HCT116 (cell line): ENCODE data around the gene ZNF546. TPM values are rescaled to one million over a fixed set of nuclear protein-coding genes. Genes with fewer than 3 reads are reported as not detected.

Source experiments
- ATAC-seq: fragments of 200-7000 bp; cut with Tn5 transposase; 2 replicates; pipeline ENCODE4 v1.9.1; 2020; ENCODE audit warnings: mild to moderate bottlenecking, moderate library complexity
- BruUV-seq: library from RNA; stranded (reverse); fragments of 400-500 nt; replicated peaks from 2 replicates; lab custom pipeline; 2021; lab: Mats Ljungman, UMichigan
- CTCF ChIA-PET: fragments of 300-600 bp; sonication (Branson Sonifier 250); formaldehyde crosslinking; loops from one replicate; lab custom pipeline; 2021; ENCODE audit warnings: antibody characterized with exemption; lab: Charles Lee
- POLR2A ChIA-PET: fragments of 300-600, 350-600 bp; sonication (Branson Sonifier 250); formaldehyde crosslinking; loops from one replicate; lab custom pipeline; 2021; ENCODE audit warnings: antibody characterized with exemption; lab: Charles Lee
- RAD21 ChIA-PET, 2 experiments: fragments of 300-600 bp; sonication (Branson Sonifier 250); formaldehyde crosslinking; loops; one replicate each; lab custom pipeline; 2023; ENCODE audit warnings: low total read pairs in 2 of 2; ENCODE audit not compliant: uncharacterized antibody in 2 of 2, unreplicated experiment in 2 of 2, low non-redundant PET in 1 of 2; lab: Charles Lee
- DNase-seq: peaks from one replicate; pipeline ENCODE4 v3.0.0-alpha.2; 2010; ENCODE audit warnings: low read depth, low spot score
- H2AFZ ChIP-seq: fragments of 200-600 bp; shearing (Covaris generic), sonication (generic); 2 replicates; pipeline ENCODE4 v1.6.1; 2017; ENCODE audit warnings: low read depth, mixed run types, mixed read lengths, antibody characterized with exemption, low read length; ENCODE audit not compliant: poor library complexity, severe bottlenecking
- H3K27ac ChIP-seq: 2 replicates; pipeline ENCODE4 v1.5.1; 2012; ENCODE audit warnings: low read depth, low read length
- H3K27me3 ChIP-seq: fragments of 200-600 bp; sonication (generic); 2 replicates; pipeline ENCODE4 v1.6.1; 2016; ENCODE audit warnings: mixed run types, low read length, mixed read lengths; ENCODE audit not compliant: insufficient read depth
- H3K36me3 ChIP-seq, 2 experiments: fragments of 200-500 bp in 1 of 2; fragments of 200-600 bp in 1 of 2; sonication (Bioruptor generic) in 1 of 2; sonication (generic) in 1 of 2; 2 replicates each; pipeline versions ENCODE4 v1.5.1 to v1.6.1; 2014 to 2016; ENCODE audit warnings: low read length in 2 of 2, inconsistent platforms in 1 of 2, mixed read lengths in 1 of 2, mixed run types in 1 of 2; ENCODE audit not compliant: insufficient read depth in 2 of 2, control insufficient read depth in 1 of 2
- H3K4me1 ChIP-seq, 2 experiments: fragments of 200-600 bp in 1 of 2; sonication (generic) in 1 of 2; 2 replicates each; pipeline versions ENCODE4 v1.5.1 to v1.6.1; 2012 to 2017; ENCODE audit warnings: low read length in 2 of 2, inconsistent platforms in 1 of 2, mild to moderate bottlenecking in 1 of 2, mixed read lengths in 1 of 2, mixed run types in 1 of 2, moderate library complexity in 1 of 2; ENCODE audit not compliant: insufficient read depth in 2 of 2, control insufficient read depth in 1 of 2
- H3K4me2 ChIP-seq: fragments of 200-600 bp; sonication (generic); 2 replicates; pipeline ENCODE4 v1.6.1; 2017; ENCODE audit warnings: mixed run types, low read length, mixed read lengths
- H3K4me3 ChIP-seq, 2 experiments: fragments of 200-600 bp in 1 of 2; sonication (generic) in 1 of 2; replicated peaks in 1 of 2; 2 replicates each; pipeline ENCODE4 v1.5.1; 2011 to 2016; ENCODE audit warnings: low read length in 2 of 2, control low read depth in 1 of 2, low read depth in 1 of 2, mild to moderate bottlenecking in 1 of 2, mixed read lengths in 1 of 2, mixed run types in 1 of 2
- H3K79me2 ChIP-seq: fragments of 200-600 bp; sonication (generic); 2 replicates; pipeline ENCODE4 v1.6.1; 2017; ENCODE audit warnings: mild to moderate bottlenecking, mixed run types, low read length, moderate library complexity, mixed read lengths; ENCODE audit not compliant: insufficient read depth
- H3K9ac ChIP-seq: fragments of 200-600 bp; sonication (generic); 2 replicates; pipeline ENCODE4 v1.6.1; 2016; ENCODE audit warnings: low read length, mixed read lengths
- H3K9me2 ChIP-seq: fragments of 200-600 bp; sonication (generic), shearing (Covaris generic); 2 replicates; pipeline ENCODE4 v1.6.1; 2017; ENCODE audit warnings: mixed run types, mild to moderate bottlenecking, moderate library complexity; ENCODE audit not compliant: insufficient read depth
- H3K9me3 ChIP-seq, 2 experiments: fragments of 200-500 bp in 1 of 2; fragments of 200-600 bp in 1 of 2; sonication (Bioruptor generic) in 1 of 2; sonication (generic) in 1 of 2; 2 replicates each; pipeline ENCODE4 v1.6.1; 2014 to 2017; ENCODE audit warnings: low read length in 2 of 2, mixed read lengths in 2 of 2, inconsistent platforms in 1 of 2, low read depth in 1 of 2, mild to moderate bottlenecking in 1 of 2, mixed run types in 1 of 2, moderate library complexity in 1 of 2; ENCODE audit not compliant: control insufficient read depth in 1 of 2, insufficient read depth in 1 of 2
- H4K20me1 ChIP-seq: fragments of 200-600 bp; sonication (generic), shearing (Covaris generic); 2 replicates; pipeline ENCODE4 v1.6.1; 2017; ENCODE audit warnings: mixed run types, mild to moderate bottlenecking, moderate library complexity; ENCODE audit not compliant: insufficient read depth
- EGR1 ChIP-seq: IDR thresholded peaks from 2 replicates; pipeline ENCODE4 v1.6.1; 2012; ENCODE audit warnings: low read depth
- EZH2 ChIP-seq: fragments of 200-600 bp; sonication (generic); IDR thresholded peaks from 2 replicates; pipeline ENCODE4 v1.6.1; 2017; ENCODE audit warnings: antibody characterized with exemption, mixed run types
- EZH2phosphoT487 ChIP-seq: fragments of 200-600 bp; IDR thresholded peaks from 2 replicates; pipeline ENCODE4 v1.6.1; 2018; ENCODE audit warnings: antibody characterized with exemption, borderline replicate concordance
- JUND ChIP-seq: IDR thresholded peaks from 2 replicates; pipeline ENCODE4 v1.6.1; 2012
- MAX ChIP-seq: IDR thresholded peaks from 2 replicates; pipeline ENCODE4 v1.6.1; 2012
- POLR2AphosphoS5 ChIP-seq: IDR thresholded peaks from 2 replicates; pipeline ENCODE4 v1.6.1; 2011; ENCODE audit warnings: mild to moderate bottlenecking, low read depth, low read length, moderate library complexity
- RAD21 ChIP-seq: IDR thresholded peaks from 2 replicates; pipeline ENCODE4 v1.6.1; 2012; ENCODE audit warnings: low read depth, mild to moderate bottlenecking
- TCF7L2 ChIP-seq: IDR thresholded peaks from 2 replicates; pipeline ENCODE4 v1.7.0; 2011; ENCODE audit warnings: borderline replicate concordance, inconsistent platforms; ENCODE audit not compliant: insufficient read depth, insufficient read length; ENCODE audit errors: extremely low read depth
- intact Hi-C: fragments of 100-400 bp; cut with micrococcal nuclease; formaldehyde crosslinking; loops from 2 replicates; pipeline ENCODE4 v1.10.0; 2022
- total RNA-seq: library from RNA; stranded (reverse); gene quantifications from one replicate; pipeline ENCODE4 v1.2.1, GENCODE V29; 2021; ENCODE audit not compliant: unreplicated experiment
- TF ChIP-seq, protein P1 (sequence below): IDR thresholded peaks from 2 replicates; pipeline ENCODE4 v1.6.1; 2011; ENCODE audit warnings: mild to moderate bottlenecking, low read length, moderate library complexity; ENCODE audit not compliant: insufficient replicate concordance; ENCODE audit errors: extremely low read depth
- TF ChIP-seq, protein P2 (sequence below): IDR thresholded peaks from 2 replicates; pipeline ENCODE4 v1.6.1; 2012
- TF ChIP-seq, protein P3 (sequence below): IDR thresholded peaks from 2 replicates; pipeline ENCODE4 v1.6.1; 2012; ENCODE audit warnings: low read depth

ZNF546 gene
- total RNA-seq, 1 experiment from 2014 or later: 0.64 TPM

DNA sequence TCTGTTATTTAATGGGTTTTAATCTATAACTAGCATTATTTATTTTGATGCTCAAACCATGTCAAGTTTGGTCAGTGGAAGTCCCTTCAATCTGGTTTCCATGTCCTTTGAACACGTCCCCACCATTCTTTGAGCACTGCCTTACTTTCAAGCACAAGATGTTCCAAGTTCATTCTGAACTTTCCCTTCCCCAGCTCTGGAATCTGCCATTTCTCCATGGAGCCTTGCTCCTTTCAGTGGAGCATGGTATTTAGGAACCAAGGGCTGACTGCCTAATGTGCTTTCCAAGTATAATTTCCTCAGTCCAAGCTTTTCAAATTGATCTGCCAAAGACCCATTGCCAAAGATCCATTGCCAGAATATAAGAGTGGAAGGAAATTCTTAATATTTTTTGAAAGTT is 1.1 kb upstream of the ZNF546 start (continued):
- TF ChIP-seq, protein P1, sequence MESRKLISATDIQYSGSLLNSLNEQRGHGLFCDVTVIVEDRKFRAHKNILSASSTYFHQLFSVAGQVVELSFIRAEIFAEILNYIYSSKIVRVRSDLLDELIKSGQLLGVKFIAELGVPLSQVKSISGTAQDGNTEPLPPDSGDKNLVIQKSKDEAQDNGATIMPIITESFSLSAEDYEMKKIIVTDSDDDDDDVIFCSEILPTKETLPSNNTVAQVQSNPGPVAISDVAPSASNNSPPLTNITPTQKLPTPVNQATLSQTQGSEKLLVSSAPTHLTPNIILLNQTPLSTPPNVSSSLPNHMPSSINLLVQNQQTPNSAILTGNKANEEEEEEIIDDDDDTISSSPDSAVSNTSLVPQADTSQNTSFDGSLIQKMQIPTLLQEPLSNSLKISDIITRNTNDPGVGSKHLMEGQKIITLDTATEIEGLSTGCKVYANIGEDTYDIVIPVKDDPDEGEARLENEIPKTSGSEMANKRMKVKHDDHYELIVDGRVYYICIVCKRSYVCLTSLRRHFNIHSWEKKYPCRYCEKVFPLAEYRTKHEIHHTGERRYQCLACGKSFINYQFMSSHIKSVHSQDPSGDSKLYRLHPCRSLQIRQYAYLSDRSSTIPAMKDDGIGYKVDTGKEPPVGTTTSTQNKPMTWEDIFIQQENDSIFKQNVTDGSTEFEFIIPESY: no peak
- TF ChIP-seq, protein P2, sequence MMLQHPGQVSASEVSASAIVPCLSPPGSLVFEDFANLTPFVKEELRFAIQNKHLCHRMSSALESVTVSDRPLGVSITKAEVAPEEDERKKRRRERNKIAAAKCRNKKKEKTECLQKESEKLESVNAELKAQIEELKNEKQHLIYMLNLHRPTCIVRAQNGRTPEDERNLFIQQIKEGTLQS: no peak

GRCh38 chr19:39996218-39996810 is 546 bp upstream of the ZNF546 start:
- ATAC-seq (peak; percentile 69), DNase-seq (peak; percentile 29)
- no peaks in the 10 kb centered on the region for H3K36me3 ChIP-seq
- H3K9ac ChIP-seq: peak overlapping the region; percentile 79
- no peaks in the 10 kb centered on the region for H4K20me1 ChIP-seq
- CTCF ChIA-PET: no interaction called here
- POLR2A ChIA-PET: interaction anchor here (0.6 to 1.5 kb wide), 2 partner anchors 26 to 49 kb away, joined by 3 to 7 read pairs; partner anchors contain the start of gene PSMC4
- H3K4me1 ChIP-seq: peaks cover 0 to 11% of the 10 kb centered on the region in 2 experiments; a peak in 2 of 4 replicates
- peak overlapping the region; percentile 84 for H3K4me2 ChIP-seq
- TF ChIP-seq JUND: no peak
- no peak for TF ChIP-seq EZH2
- TF ChIP-seq, protein P3, sequence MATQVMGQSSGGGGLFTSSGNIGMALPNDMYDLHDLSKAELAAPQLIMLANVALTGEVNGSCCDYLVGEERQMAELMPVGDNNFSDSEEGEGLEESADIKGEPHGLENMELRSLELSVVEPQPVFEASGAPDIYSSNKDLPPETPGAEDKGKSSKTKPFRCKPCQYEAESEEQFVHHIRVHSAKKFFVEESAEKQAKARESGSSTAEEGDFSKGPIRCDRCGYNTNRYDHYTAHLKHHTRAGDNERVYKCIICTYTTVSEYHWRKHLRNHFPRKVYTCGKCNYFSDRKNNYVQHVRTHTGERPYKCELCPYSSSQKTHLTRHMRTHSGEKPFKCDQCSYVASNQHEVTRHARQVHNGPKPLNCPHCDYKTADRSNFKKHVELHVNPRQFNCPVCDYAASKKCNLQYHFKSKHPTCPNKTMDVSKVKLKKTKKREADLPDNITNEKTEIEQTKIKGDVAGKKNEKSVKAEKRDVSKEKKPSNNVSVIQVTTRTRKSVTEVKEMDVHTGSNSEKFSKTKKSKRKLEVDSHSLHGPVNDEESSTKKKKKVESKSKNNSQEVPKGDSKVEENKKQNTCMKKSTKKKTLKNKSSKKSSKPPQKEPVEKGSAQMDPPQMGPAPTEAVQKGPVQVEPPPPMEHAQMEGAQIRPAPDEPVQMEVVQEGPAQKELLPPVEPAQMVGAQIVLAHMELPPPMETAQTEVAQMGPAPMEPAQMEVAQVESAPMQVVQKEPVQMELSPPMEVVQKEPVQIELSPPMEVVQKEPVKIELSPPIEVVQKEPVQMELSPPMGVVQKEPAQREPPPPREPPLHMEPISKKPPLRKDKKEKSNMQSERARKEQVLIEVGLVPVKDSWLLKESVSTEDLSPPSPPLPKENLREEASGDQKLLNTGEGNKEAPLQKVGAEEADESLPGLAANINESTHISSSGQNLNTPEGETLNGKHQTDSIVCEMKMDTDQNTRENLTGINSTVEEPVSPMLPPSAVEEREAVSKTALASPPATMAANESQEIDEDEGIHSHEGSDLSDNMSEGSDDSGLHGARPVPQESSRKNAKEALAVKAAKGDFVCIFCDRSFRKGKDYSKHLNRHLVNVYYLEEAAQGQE: no peak
- no peak for TF ChIP-seq POLR2AphosphoS5
- peak; percentile 29 for TF ChIP-seq TCF7L2
- no peak for TF ChIP-seq EGR1
- no peak for TF ChIP-seq EZH2phosphoT487
- peak; percentile 67 for TF ChIP-seq MAX
- 0 out of 2 replicates have a peak, but pooled peaks have one; percentile 2 for TF ChIP-seq RAD21
- TF ChIP-seq, all 23 proteins: peak for 3
- BruUV-seq: TSS peak; percentile 89
- no peaks in the 10 kb centered on the region for H3K27me3 ChIP-seq
- H3K27ac ChIP-seq: peak overlapping the region; percentile 51
- peaks cover 4 to 6% of the 10 kb centered on the region in 2 experiments; a peak in 3 of 4 replicates for H3K9me3 ChIP-seq
- intact Hi-C loops: no loop called here
- peak overlapping the region; percentile 71 for H2AFZ ChIP-seq
- RAD21 ChIA-PET: no interaction called here
- H3K4me3 ChIP-seq: peak overlapping the region; percentile 52 to 78
- no peaks in the 10 kb centered on the region for H3K9me2 ChIP-seq
- H3K79me2 ChIP-seq: peaks cover 21% of the 10 kb centered on the region
